GM12878 (cell line): ENCODE data around the gene PRSS27.

Source experiments
- CBX5 ChIP-seq: sonication (generic); IDR thresholded peaks from 2 replicates; pipeline ENCODE4 v1.6.1; 2016; ENCODE audit warnings: low read depth, moderate library complexity, mild to moderate bottlenecking, inconsistent platforms
- CHD2 ChIP-seq: IDR thresholded peaks from 2 replicates; pipeline ENCODE4 v1.6.1; 2011; ENCODE audit warnings: low read depth, low read length, improper control_type of control experiment, borderline replicate concordance
- CTCF ChIP-seq, 3 experiments: IDR thresholded peaks in 2 of 3; conservative IDR thresholded peaks in 1 of 3; 2 replicates each; pipeline ENCODE4 v1.5.1; 2011; ENCODE audit warnings: low read depth in 3 of 3, low read length in 3 of 3, mild to moderate bottlenecking in 3 of 3, control low read depth in 2 of 3, moderate library complexity in 2 of 3, inconsistent platforms in 1 of 3, mixed read lengths in 1 of 3; ENCODE audit not compliant: control insufficient read depth in 2 of 3, insufficient read depth in 1 of 3; ENCODE audit errors: extremely low read depth in 1 of 3
- MAX ChIP-seq: IDR thresholded peaks from 2 replicates; pipeline ENCODE4 v1.6.1; 2012; ENCODE audit warnings: low read depth, low read length, improper control_type of control experiment
- PAX5 ChIP-seq: IDR thresholded peaks from 2 replicates; pipeline ENCODE4 v1.6.1; 2011; ENCODE audit warnings: low read depth, low read length, borderline replicate concordance
- PAX8 ChIP-seq: fragments of 450-650 bp; IDR thresholded peaks from 2 replicates; pipeline ENCODE4 v1.6.1; 2017; ENCODE audit warnings: mild to moderate bottlenecking, moderate library complexity
- POLR2A ChIP-seq: IDR thresholded peaks from 2 replicates; pipeline ENCODE4 v1.6.1; 2011; ENCODE audit warnings: low read depth, mild to moderate bottlenecking, low read length
- POLR2AphosphoS2 ChIP-seq: IDR thresholded peaks from 2 replicates; pipeline ENCODE4 v1.6.1; 2011; ENCODE audit warnings: low read depth, mild to moderate bottlenecking, low read length, improper control_type of control experiment, moderate library complexity
- RELA ChIP-seq: fragments of 450-650 bp; IDR thresholded peaks from 2 replicates; pipeline ENCODE4 v1.8.0; 2014; ENCODE audit warnings: borderline replicate concordance; ENCODE audit not compliant: partially characterized antibody
- SIX5 ChIP-seq: IDR thresholded peaks from 2 replicates; pipeline ENCODE4 v1.6.1; 2011; ENCODE audit warnings: mild to moderate bottlenecking, low read depth, low read length, moderate library complexity; ENCODE audit not compliant: severe bottlenecking
- SMAD1 ChIP-seq: fragments of 450-650 bp; IDR thresholded peaks from 2 replicates; pipeline ENCODE4 v1.6.1; 2018; ENCODE audit warnings: mild to moderate bottlenecking, low read depth; ENCODE audit not compliant: partially characterized antibody
- USF1 ChIP-seq: IDR thresholded peaks from 2 replicates; pipeline ENCODE4 v1.6.1; 2011; ENCODE audit warnings: borderline replicate concordance, low read depth, mild to moderate bottlenecking, moderate library complexity, mixed read lengths, low read length; ENCODE audit not compliant: insufficient read depth; ENCODE audit errors: extremely low read length
- ZBTB33 ChIP-seq: fragments of 450-650 bp; IDR thresholded peaks from 2 replicates; pipeline ENCODE4 v1.6.1; 2017; ENCODE audit warnings: mild to moderate bottlenecking

- TF ChIP-seq USF1 (no peak), CHD2 (no peak), PAX5 (no peak), POLR2AphosphoS2 (no peak), ZBTB33 (no peak), SIX5 (no peak), CBX5 (no peak), MAX (no peak), PAX8 (no peak), POLR2A (no peak), RELA (no peak), CTCF (IDR thresholded peaks at IDR 0.05 in 2 of 3, conservative IDR thresholded peaks at IDR 0.05 in 1 of 3; ENCODE audit: control insufficient read depth in 2 of 3, extremely low read depth in 1 of 3, insufficient read depth in 1 of 3, low read depth in 3 of 3, low read length in 3 of 3) (no peak), SMAD1 (no peak)
Measured at GRCh38 chr16:2701272-2701671, 18.8 kb downstream of the PRSS27 start.
